ENCODE results near the gene TPRG1.

DNA sequence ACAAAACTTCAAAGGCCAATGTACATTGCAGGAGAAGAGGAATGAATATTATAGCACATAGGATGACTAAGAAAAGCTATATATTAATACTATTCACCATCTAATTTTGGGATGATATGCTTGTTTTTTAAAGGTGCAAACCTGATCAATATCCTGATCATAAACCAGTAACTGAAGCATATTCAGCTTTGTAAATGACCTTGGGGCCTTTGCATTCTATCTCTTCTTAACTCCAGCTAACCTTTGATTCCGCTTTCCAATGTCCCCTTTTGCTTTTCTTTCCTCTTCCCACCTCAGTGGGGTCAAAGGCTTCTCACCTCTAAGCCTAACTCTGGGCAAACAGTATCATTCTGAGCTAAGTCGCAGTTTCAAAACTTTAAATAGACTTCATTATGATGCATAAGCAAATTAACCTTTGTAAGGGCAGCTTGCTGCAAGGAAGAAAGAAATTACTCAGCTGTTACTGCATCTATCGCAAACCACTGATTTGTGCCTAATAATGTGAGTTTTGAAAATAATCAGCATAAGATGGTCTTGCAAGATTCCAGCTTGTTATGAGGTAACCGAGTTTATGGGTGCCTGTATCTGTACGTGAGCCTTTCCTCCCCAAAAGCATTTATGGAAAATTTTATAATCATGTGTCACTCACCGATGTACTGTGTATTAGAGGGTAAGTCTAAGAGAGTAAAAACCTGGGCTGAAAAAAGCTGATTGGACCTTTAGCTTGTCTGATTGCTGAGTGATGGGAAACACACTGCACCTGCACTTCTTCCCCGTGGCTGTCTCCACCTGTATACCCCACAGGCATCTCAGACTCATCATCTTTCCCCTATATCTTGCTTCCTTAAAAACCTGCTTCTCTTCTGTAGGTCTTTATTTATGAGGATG, 116.8 kb downstream of the TPRG1 start:
- TF ChIP-seq JUND (IDR thresholded peaks at IDR 0.05; ENCODE audit: low read length) (no peak), CTBP2 (IDR thresholded peaks at IDR 0.05; ENCODE audit: borderline replicate concordance, insufficient read depth, insufficient read length, low read length) (no peak), BRCA1 (IDR thresholded peaks at IDR 0.05; ENCODE audit: low read depth, low read length) (no peak), GABPA (IDR thresholded peaks at IDR 0.05; ENCODE audit: borderline replicate concordance, insufficient read depth, low read length) (no peak), YY1 (IDR thresholded peaks at IDR 0.05; ENCODE audit: low read depth, low read length) (no peak)
- TF ChIP-seq, protein P1, sequence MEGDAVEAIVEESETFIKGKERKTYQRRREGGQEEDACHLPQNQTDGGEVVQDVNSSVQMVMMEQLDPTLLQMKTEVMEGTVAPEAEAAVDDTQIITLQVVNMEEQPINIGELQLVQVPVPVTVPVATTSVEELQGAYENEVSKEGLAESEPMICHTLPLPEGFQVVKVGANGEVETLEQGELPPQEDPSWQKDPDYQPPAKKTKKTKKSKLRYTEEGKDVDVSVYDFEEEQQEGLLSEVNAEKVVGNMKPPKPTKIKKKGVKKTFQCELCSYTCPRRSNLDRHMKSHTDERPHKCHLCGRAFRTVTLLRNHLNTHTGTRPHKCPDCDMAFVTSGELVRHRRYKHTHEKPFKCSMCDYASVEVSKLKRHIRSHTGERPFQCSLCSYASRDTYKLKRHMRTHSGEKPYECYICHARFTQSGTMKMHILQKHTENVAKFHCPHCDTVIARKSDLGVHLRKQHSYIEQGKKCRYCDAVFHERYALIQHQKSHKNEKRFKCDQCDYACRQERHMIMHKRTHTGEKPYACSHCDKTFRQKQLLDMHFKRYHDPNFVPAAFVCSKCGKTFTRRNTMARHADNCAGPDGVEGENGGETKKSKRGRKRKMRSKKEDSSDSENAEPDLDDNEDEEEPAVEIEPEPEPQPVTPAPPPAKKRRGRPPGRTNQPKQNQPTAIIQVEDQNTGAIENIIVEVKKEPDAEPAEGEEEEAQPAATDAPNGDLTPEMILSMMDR (IDR thresholded peaks at IDR 0.05; ENCODE audit: control extremely low read depth in 1 of 3, insufficient read depth in 1 of 3, low read depth in 1 of 3, low read length in 3 of 3) = no peak
- TF ChIP-seq, protein P2, sequence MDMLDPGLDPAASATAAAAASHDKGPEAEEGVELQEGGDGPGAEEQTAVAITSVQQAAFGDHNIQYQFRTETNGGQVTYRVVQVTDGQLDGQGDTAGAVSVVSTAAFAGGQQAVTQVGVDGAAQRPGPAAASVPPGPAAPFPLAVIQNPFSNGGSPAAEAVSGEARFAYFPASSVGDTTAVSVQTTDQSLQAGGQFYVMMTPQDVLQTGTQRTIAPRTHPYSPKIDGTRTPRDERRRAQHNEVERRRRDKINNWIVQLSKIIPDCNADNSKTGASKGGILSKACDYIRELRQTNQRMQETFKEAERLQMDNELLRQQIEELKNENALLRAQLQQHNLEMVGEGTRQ (IDR thresholded peaks at IDR 0.05; ENCODE audit: low read length) = no peak

Data from H1 (cell line).